ENCODE measurements around the gene BMAL1.

BMAL1 gene

DNA sequence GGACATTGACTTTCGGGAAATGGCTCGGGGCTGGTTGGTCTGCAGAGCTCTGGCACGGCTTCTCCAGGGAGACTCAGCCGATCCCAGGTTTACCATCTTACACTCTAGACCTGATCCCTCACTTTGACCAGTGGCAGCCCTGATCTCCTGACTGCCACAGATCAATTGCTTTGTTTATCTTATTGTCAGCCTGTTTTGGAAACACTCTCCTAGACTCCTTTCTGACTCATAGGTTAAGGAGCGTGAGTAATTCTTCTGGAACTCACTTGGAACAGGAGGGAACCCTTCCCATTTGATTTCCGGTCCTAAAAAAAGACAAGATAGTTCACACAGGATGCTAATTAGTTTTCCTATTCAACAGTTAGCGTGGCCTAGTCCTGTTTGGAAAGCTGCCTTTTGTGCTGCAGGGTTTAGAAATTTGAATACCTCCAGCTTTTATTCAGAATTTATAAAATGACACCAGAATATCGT lies 16.0 kb upstream of the BMAL1 start:
- DNase-seq (ENCODE audit: low spot score) = no peak

DNA sequence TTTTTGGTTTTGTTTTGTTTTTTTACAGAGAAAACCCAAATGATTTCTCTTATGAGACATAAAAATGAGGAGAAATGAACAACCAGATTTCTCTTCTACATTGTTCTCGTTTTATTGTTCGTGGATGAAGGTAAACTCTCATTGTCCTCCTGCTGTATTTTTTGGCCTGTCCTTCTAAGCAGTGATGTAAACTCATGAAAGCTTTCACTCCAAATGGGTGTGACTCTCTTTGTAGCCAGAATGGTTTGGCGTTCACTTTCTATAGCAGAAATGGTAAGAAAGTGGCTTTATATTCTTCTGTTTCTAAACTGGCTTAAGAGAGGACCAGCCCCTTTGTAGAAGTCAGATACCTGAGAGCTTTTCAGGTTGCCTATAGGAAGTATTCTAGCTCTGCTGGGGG lies 15.5 kb upstream of the BMAL1 start:
- no peak for DNase-seq (ENCODE audit: low spot score)

DNA sequence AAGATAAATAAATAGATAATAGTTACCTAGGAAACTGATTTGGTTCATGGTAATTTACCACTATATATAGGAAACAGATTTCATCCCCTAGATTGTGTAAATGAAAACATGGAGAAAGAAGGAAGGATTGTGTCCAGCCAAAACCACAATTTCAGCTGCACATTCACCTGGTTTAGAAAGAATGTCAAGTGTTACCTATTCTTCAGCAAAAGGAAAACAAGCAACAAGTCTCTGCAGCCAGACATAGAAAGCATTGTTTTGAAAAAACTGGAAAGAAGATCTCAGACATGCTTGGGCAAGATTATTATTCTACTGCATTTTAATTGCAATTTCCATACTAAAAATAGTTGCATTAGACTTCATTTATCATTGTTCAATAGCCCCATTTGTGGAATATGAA lies 8.8 kb upstream of the BMAL1 start:
- no peak for DNase-seq (ENCODE audit: low spot score)

DNA sequence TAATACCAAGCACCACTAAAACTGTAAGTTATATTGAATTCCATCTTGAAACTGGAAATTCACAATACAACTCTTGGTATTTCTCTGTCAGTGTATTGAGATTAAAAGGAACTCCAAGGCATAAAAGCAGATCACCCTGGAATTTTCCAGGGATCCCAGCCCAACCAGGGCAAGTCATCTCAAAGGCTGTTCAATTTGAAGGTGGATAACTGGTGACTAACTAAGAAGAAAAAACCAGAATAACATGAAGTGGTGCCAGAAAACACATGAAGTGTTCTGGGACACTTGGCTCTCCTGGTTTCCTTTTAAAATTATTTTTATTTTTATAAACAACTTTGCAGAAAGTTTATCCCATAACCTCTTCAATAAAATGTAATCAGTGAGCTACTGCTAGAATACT lies 7.8 kb upstream of the BMAL1 start:
- no peak for DNase-seq (ENCODE audit: low spot score)

DNA sequence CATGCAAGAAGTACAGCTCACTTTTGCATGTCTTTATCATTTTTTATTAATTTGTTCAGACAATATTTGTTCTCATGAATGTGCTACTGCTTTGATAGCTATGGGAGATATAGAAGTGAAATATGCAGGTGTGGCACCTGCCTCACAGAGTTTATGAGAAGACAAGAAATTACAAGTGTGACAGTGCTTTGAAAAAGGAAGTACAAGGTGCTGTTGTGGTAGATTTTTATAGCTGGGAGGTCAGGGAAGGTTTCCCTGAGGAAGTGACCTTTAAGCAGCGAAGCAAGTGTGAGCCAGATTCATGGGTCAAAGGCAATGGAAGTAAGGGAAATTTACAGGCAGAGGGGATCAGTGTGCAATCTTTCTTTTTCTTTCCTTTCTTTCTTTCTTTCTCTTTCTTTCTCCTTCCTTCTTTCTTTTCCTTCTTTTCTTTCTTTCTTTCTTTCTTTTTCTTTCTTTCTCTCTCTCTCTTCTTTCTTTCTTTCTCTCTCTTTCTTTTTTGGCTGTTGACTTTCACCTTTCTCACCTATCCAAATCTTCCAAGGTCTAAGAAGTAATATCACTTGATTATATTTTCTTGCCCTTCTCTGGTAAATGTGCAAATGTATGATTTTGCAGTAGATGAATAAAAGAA lies 6.4 kb upstream of the BMAL1 start:
- DNase-seq (ENCODE audit: low spot score) = no peak

DNA sequence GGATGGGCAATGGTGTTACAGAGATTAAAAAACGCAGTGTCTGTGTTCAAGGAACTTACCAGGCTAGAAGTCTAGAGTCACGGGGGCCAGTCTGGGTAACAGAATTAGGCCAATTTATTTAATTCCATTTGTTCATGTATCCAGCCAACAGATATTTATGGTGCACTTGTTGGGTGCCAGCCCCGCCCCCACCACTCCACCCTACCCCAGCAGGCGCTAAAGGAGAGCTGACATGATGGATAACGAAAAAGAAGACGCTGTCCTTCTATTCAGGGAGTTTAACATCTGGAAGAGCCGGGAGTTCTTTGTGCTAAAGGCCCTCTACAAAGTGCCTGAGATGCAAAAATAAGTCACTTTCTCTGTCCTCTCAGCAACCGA lies 1.1 kb upstream of the BMAL1 start:
- DNase-seq (ENCODE audit: low spot score) = no peak

DNA sequence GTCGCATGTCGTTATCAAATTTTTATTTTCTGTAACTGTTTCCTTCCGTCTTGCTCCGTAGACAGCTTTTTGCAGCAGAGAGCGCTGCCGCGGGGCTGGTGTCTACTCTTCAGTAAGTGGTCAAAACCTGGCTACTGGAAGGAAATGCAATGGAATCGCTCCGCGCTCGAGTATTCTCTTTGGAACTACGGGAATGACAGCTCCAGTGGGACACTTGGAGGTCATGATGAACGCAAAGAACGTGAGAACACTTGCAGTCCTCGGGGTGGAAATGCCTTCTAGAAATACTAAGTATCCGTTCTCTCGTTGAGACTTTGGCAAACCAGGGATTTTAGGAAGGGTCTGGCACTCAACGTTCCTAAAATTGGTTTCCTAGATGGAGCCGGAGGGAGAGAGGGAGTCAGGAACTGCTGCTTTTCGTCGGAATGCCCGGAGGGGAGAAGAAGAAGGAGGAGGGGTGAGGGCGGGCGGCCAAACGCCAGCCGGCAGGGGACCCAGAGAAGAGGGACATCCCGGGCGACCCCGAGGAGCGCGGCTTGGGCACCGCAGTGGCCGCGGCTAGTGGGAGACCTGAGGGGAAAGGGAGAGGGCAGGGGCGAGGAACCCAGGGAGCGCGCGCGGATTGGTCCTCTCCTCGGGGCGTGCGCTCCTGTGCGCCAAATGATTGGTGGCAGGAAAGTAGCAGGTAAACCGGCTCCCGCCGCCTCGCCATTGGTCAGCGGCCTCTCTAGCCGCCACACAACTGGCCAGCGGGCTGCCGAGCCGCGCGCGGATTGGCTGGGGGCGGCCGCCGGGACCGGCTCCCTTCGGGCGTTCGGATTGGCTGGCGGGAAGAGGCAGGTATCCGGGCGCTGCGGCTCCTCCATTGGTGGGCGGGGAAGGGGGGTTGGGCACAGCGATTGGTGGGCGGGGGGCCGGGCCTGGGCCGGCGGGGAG lies 490 bp upstream of the BMAL1 start:
- peak; percentile 98 for DNase-seq (ENCODE audit: low spot score)

DNA sequence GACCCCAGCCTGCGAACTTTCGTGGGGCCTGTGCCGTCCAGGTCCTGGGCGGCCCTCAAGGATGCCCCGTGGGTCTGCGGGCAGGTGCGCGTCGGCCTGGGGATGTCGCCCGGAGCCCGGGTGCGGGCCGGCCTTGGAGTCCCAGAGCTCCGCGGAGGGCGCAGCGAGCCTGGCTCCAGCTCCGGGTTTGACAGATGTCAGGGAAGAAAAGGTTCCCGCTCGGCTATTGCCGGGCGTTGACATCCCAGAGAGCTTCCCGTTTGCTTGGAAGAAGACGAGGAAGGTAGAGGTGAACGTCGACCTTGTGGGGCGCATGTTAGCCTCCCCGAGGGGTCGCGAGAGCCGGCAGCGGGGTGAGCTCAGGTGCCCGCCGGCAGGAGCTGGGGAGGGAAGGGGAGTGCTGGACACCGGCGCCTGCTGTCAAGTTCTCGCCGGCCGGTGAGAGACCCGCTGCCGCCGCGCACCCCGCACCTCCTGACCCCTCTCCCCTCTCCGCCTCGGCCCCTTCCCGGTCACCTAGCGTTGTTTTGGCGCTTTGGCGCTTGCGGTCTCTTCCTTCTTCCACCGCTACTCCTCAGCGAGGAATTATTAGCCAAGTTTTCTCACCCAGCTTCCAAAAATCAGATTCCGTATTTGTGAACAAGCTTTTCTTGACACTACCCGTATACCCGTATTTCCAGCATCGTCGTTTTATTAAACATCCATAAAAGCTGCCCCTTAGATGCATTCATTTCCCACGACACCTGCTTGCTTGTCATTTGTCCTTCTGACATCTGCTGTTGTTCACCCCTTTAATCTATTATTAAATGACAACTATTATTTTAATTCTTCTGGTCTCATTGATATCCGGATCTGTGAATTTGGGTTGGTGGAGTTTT lies 1.3 kb downstream of the BMAL1 start:
- no peak for DNase-seq (ENCODE audit: low spot score)

DNA sequence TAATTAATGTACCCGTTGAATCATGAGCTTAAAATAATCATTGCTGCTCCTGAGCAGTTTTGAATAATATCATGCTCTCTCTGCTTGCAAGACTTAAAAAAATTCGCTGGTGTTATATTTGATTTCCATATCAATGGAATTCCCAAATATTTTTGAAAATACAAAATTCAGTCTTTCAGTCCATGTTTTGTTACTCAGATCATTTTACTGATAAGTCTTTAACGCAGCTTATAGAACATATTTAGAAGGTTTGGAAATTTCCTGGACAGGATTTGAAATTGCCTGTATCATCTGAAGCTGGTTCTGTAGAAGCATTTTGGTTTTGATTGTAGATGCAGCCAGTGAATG lies 1.9 kb downstream of the BMAL1 start:
- no peak for DNase-seq (ENCODE audit: low spot score)

DNA sequence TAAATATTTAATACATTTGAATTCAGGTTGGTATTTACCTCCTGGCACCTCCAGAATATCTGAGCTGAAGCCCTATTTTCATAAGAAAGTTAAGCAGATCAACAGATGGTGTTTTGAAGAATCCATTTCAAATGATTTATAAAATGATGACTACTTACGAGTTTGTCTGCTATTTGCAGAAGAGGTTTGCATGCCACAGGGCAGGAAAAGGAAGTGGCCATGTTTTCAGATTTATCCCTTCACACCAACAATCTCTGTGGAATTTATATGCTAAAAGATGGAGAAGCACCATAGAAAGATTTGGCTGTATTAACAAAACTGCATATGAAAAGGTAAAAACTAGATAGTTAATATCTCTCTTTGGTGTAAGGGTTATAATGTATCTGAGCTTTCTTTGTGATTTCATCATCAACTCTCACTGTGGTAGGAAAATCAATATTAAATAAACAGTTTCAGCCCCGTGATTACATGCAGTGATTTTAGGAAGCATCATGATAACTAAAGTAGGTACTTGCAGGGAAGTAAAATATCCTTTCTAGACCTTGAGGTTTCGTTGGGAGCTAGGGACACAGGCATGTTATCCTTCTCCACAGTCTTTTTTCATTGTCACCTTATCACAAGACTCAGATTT lies 2.6 kb downstream of the BMAL1 start:
- peak; percentile 13 for DNase-seq (ENCODE audit: low spot score)

DNA sequence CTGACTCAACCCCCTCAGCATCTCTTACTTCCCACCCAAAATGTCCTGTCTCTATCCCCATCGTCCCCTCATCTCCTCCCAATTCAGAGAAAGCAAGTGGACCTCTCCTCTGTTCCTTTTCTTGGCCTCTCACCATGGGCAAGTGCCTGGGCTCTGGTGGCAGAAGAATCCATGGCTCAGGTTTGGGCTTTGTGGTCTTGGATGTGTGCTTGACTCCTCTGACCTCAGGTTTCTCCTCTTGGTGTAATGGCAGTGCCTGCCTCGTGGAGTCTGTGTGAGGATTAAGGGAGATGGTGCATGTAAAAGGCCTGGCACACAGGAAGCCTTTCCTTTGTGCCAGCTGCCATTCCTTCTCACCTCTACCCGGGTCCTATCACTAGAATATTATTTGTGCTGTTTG lies 3.2 kb downstream of the BMAL1 start:
- DNase-seq (ENCODE audit: low spot score) = no peak

DNA sequence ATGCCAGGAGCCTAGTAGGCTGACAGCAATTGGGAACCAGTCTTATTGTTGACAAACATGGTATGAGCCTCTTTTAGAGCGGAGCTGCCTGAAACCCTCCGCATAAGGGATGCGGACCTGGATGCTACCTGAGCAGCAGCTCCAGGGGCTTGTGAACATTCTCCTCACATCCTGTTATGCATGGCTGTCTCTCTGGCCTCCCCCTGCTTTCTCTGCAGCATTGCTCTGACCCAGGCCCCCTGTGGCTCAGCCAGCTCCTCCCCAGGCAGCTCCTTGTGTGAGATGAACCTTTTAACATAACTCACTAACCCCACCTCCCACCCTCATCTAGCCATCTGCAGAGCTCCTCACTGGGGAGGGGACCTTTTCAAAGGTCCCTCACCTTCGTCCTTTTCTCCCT lies 6.0 kb downstream of the BMAL1 start:
- DNase-seq (ENCODE audit: low spot score) = no peak

DNA sequence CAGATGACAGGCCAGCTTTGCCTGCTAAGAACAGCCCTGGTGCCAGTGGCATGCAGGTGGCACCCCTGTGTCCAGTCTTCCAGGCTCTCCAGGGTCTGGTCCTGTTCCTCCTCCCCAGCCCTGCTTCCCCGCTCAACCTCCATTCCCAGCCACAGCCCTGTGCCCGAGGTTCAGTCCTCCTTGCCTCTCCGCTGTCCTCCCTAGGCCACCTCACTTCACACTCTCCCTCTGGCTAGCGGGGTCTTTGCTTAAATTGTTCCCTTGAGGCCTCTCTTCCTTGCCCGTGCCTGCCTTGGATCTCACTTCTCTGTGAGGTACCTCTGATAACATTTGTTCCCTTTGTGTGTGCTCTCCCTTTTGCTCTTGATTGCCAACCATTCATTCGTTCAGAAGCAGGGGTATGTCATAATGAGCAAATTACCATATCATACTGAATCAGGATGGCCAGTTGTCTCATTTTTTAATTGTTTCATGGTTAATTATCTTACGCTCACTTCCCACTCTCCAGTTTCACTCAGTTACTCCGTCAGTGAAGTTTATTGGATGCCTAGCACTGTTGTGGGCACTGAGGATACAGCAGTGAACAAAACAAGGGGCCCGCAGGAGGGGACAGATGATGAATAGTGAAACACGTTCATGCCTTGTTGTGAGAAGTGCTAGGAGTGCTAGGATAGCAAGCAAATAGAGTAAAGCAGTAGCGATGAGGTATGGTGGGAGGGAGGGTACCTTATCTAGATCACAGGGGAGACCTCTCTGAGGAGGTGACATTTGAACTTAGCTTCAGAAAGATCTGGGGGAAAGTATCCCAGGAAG lies 7.4 kb downstream of the BMAL1 start:
- DNase-seq (ENCODE audit: low spot score) = no peak

DNA sequence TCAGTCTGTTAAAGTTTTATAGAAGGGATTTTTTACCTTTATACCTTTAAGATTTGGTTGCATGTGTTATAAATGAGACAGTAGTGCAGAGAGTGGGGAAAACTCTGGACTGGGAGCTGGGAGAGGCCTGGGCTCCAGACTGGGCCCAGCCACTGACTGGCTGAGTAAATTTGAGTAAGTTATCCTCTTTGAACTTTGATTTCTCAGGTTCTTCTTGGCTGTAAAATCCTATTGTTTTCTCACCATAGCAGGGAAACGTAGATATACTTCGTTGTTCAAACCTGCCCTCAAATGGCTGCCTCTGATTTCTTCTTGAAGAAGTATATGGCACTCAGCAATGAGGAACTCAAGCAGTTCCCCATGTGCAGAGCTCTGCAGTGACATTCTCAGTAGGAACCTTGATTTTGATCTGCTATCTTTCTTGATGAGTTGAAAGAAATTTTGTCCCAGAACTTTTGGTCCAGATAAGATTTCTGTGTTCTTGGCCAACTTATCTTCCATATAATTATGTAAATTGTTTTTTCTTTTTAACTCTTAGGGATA lies 8.8 kb downstream of the BMAL1 start:
- no peak for DNase-seq (ENCODE audit: low spot score)

DNA sequence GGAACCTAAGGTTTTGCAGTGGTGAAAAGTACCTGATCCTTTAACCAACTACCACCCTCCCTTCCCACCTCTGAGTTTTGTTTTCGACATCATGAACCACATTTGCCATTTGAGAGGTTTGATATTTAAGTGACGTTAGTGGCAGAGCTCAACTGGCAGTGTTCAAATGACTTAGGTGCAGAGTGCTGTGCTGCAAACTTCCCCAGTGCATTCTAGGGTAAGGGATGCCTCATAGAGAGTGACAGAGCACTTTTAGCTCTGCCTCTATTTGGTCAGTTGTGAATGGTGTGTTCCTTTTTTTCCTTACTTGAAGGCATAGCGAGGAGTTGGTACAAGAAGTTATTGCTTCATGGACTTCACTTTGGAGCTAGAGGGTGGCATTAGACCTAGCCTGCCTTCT lies 9.4 kb downstream of the BMAL1 start:
- peak; percentile 21 for DNase-seq (ENCODE audit: low spot score)

DNA sequence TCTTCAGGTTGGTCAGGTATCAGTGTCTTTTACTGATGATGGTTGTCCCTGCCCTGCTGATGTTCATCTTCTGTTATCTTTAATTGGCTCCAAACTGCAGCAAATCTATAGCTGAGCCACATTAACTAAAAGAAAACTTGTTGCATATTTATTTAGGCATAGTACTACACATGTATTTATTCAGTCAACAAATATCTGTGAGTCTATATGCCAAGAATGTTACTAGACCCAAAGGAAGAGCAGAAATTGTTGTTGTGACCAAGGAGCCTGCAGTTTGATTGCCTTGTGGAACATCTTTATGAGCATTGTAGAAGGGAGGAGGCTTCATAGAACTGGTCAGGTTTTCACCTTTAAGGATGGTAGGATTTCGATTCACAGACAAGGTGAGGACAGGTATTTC lies 10.1 kb downstream of the BMAL1 start:
- DNase-seq (ENCODE audit: low spot score) = no peak

DNA sequence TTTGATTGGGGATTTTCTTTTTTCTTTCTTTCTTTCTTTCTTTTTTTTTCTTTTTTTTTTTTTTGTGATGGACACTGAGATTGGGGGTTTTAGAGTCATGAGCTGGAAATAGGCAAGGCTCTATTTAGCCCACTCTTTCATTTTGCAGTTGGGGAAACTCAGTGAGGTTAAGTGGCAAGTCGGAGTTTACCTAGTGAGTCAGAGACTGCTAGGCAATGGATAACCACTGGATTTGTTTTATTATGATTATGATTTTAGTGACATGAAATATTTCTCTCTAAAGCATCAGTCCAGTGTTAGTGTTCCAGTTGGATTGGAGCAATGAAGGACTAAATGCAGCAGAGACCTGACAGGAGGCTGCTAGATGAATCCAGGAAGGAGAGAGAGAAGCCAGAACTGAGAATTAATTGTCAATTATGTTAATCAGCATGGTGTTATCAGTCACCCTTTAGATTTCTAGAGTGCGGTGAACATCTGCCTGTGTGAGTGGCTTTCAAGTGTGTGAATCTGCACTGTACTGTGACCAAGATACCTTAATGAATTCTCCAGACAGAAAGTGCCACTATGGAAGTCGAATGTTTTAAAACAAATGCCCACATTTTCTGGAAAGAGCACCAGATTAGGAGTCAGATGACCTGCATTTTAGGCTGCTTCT lies 10.9 kb downstream of the BMAL1 start:
- DNase-seq (ENCODE audit: low spot score) = no peak

DNA sequence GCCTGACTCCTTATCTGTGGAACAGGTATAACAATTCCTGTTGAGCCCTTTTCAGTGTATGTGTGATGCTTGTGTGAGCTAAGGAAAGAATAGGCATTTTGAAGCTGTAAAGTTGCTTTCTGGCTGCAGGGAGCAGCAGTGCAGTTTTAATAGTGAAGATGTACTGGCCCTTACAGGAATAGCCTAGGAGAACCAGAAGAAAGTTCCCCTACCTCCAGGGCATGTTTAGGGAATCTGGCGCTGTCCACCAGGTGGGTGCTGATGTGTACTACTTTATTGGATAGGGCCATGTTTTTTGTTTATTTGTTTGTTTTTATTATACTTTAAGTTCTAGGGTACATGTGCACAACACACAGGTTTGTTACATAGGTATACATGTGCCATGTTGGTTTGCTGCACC lies 11.5 kb downstream of the BMAL1 start:
- no peak for DNase-seq (ENCODE audit: low spot score)

DNA sequence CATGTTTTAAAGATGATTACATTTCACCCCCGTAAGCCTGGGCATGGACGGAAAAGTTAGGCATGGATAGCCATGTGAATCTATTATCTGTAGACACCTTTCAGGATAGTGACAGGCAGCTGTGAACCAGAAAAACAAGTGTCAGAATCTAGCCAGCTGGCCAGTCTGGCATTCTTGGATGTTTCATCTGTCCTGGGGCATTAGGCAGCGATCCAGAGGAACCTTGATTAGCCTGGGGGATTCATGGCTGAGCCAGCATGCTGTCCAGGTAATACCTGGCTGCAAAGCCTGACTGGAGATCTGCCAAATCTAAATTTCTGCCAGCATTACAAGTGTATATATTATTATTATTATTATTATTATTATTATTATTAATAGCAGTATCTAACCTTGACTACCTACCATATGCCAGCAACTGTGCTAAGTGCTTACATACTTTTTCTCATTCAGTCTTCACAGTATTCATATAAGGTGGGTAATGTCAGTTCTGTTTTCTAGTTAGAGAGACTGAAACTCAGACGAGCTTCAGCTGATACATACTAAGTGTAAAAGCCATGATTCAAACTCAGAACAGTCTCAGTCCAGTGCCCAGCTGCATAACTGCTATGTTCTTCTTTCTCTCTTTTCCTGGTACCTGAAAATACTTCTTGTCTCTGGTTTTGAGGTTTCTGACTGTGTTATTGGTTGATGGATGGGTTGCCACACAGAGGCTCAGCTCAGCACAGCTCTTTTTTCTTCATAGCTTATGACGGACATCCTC lies 12.8 kb downstream of the BMAL1 start:
- DNase-seq (ENCODE audit: low spot score) = no peak

DNA sequence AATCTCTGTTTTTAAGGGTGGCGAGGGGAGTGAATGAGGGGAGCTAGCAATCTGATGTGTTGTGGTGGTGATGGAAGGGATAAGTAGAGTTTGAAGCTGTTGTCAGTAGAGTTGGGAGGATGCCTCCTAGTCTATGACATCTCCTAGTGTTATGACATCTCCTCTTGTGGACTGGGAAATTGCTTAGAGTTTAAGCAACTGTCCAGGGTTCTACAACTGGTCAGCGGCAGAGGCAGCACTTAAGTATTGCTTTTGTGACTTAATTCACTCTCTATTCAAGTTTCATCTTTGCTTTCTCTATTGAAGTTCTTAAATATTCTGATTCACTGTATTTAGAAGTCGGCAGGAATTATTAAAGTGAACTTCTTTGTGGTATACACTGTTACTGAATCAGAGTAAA lies 13.8 kb downstream of the BMAL1 start:
- DNase-seq (ENCODE audit: low spot score) = no peak
